ENCODE results near the gene ZDHHC7.

Gene ZDHHC7

DNA sequence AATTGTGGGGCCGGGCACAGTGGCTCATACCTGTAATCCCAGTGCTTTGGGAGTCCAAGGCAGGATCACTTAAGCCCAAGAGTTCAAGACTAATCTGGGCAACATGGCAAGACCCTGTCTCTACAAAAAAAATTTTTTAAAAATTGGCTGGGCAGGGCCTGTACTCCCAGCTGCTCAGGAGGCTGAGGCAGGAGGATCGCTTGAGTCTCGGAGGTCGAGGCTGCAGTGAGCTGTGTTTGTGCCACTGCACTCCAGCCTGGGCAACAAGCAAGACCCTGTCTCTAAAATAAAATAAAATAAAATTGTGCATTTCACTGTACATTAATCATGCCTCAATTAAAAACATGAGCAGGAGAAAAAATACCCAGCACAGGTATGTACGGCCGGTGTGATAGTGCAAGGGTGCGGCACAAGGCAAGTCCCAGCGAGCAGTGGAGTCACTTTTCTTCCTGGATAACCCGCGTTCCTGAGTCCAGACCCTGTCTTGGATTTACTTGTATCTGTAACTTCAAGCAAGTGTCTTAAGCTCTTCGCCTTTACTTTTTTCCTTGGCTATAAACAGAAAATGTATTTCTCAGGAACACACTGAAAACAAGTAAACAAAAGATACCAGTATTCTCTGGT lies 11.4 kb downstream of the ZDHHC7 start:
- in situ Hi-C loops (cut with HindIII; ENCODE audit: low sequenced_read_pairs) = no loop called here

DNA sequence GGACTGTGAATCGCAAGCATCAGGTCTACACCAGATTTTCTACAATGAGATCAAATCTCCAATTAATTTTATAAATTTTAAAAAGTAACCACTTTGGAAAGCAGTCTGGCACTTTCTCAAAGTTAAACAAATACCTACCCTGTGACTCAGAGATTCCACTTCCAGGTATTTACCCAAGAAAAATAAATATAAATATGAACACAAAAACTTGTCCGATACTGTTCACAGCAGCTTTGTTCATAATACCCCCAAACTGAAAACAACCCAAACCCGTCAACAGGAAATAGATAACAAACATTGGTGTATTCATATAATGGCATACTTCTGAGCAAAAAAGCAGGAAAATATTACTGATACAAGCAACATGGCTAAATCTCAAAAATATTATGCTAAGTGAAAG lies 12.1 kb downstream of the ZDHHC7 start:
- in situ Hi-C loops (cut with HindIII; ENCODE audit: low sequenced_read_pairs) = no loop called here

DNA sequence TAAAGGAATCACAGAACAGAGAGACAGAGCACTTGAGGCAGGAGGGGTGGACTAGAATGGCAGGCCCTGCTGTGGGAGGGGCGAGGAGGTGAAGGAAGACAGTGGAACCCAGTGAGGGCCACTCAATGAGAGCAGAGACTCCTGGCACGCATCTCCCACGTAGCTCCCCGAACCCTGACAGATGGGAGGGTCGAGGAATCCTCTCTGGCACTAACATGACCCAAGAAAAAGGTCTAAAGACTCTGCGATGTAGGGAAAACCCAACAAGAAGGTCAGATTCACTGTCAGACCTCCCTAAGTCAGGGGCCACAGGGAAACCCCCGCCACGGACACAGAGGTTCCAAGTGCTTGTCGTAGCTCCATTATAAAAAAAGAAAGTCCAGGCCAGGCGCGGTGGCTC lies 15.0 kb downstream of the ZDHHC7 start:
- in situ Hi-C loops (cut with HindIII; ENCODE audit: low sequenced_read_pairs) = no loop called here

DNA sequence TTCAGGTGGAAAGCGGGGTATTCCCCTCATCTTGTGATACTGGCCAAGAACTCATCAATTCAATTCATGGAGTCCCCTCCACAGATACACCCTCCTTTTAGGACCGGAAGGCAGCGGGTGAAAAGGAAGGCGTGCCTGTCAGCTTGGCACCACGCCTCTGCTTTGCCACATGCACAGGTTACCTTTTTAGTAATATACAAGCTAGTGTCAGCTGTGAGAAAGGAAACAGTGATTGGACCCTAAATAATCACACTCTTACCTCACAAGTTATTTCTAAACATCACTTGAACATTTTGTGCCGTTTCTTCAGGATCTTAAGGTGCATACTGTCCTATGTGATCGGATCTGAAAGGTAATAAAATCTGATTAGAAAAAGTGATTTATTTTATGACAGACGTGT lies 15.7 kb downstream of the ZDHHC7 start:
- in situ Hi-C loops (cut with HindIII; ENCODE audit: low sequenced_read_pairs) = no loop called here

DNA sequence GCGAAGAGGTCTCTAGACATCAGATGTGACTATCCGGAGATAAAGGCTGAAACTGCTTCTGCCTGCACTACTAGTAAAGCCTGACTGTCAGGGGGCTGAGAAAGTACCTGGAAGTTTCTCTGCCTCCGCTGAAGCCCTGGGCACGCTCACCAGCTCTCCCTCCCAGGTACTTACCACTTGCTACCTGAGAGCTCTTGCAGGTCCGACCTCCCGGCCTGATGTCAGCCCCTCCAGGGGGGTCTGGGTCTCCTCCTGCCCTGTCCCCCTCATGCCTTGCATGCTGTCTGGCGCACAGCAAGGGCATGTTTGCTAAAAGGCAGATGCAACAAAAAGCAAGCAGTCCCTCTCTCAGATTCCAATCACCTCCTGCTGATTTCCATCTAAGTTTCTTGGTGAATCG lies 17.4 kb downstream of the ZDHHC7 start:
- in situ Hi-C loops (cut with HindIII; ENCODE audit: low sequenced_read_pairs) = no loop called here

DNA sequence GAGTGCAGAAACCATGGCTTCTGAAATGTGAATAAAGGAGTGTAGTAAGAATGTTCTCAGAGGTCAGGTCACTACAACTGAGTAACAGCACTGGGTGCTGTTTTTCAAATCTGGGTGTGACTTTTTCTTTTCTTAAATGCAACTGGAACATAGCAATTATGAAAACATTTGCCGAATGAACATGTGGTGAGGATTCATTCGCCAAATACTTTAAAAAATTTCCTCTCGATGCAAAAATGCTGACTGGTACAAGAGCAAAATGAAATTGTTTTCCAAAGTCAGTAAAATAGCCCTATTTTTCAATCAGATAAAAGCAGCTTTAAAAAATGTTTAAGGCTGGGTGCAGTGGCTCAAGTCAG lies 18.6 kb downstream of the ZDHHC7 start:
- in situ Hi-C loops (cut with HindIII; ENCODE audit: low sequenced_read_pairs) = no loop called here

DNA sequence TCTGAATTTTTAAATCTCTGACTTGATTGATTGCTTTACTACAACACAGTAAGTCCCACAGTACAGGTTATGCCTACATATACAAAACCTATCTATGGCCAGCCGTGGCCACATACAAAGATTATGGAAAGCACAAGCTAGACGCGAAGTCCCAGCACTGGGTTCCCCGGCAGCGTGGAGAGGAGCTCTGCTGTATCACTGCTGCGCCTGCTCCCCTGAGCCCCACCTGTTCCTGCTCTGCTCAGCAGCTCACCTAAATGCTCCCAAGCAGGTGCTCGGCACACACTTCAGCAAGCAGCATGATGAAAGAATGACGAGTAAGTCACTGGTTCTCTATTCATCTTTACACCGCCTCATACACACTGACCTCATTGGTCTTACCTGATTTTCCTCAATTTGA lies 20.6 kb downstream of the ZDHHC7 start:
- in situ Hi-C loops (cut with HindIII; ENCODE audit: low sequenced_read_pairs) = no loop called here

DNA sequence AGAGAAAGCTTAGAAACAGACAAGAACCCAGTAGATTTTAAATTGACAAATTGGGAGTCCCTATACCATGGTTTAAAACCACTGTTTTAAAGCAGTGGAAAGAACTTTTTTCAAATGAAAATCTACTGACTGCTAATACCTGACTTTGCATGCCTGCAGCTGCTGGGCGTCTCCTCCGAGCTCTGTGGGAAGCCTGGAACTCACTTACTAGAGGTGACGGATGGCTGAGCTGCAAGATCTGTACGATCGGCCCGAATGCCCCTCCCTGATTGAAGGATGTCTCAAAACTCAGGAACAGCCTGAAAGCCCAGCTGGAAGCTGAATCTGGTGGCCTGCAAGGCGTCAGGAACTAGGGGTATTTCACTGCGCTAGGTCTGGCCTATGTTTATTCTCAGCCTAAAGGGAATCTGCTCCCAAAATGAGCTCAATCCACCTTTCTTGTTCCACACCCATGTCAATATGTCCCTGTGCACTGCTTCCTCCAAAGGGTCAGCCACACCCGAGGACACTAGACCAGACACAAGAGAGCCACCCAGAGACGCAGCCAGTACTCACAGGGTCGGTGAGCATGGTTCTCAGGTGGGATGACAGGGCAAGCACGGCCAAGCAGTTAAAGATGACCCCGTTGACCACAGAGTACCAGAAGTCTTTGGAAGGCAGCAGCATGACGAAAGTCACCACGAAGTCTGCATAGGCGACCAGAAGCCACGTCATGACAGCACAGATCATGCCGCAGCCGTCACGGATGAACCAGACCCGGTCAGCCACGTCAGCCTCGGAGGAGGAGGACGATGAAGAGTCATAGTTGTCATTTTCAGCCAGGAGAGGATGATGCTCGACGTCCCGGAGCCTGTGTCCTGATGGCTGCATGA lies 21.4 kb downstream of the ZDHHC7 start:
- in situ Hi-C loops (cut with HindIII; ENCODE audit: low sequenced_read_pairs) = no loop called here

DNA sequence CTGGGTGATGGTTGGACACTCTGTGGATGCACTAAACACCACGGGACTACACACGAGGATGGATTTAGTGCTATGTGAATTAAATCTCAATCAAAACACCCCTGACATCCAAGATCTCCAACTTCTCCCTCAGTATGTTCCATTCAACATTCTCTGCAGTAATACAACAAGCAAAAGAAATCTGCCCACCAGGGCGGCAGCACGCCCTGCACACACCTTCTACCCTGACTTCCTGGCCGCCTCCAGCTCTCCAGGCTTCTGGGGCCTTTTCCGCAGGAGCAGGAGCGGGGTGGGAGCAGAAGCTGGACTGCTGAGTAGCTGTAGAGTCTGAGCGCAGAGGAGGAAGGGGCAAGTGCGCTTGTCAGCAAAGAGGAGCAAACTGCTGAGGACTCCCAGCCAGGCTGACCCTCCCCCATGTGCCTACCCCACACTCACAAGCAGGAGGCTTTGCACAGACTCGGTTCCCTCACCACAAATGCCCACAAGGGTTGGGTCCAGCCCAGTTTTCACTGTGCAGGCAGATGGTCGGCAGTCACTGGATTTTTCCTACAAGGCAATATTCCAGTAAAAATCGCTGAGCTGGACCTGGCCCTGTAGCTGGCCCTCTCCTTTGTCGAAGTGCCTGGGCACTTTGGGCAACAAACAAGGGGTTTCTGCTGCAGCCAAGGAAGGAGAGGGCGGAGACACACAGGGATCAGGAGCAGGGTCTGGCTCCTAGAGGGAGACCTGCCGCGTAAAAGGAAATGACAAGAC lies 22.8 kb downstream of the ZDHHC7 start:
- in situ Hi-C loops (cut with HindIII; ENCODE audit: low sequenced_read_pairs) = no loop called here

DNA sequence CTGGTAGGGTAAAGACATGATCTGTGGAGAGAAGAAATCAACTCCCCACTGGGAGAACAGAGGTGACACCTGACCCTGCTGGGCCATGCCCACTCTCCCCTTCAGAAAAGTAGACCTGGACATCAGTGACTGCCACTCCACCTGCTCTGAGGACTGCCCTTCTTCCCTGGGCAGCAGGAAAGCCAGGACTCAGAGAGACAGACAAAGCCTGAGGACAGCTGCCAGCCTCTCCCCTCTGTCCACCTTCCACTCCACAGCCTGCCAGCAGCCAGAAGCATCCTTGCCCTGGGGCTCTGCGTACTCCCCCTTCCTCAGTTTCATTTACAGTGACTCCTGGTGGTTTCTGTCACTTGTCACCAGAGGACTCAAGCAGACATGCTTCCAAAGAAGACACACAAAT lies 24.5 kb downstream of the ZDHHC7 start:
- in situ Hi-C loops (cut with HindIII; ENCODE audit: low sequenced_read_pairs) = no loop called here

DNA sequence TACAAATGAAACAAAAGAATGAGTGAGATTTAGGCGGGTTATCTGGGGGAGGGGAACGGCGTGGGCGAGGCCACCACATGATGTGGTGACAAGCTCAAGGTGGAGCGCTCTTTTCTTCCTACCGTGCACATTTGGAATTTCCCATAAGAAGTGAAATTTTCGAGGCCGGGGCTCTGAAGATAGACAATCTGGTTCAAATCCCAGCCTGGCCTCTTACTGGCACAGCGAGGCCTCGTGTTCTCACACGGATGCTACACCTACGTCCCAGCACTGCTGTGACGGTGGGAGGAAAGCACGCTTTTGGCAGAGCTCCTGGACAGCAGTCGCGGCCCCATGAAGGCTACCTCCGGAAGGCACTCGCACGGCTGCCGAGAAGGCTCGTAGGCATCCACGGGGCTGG lies 25.2 kb downstream of the ZDHHC7 start:
- in situ Hi-C loops (cut with HindIII; ENCODE audit: low sequenced_read_pairs) = no loop called here

DNA sequence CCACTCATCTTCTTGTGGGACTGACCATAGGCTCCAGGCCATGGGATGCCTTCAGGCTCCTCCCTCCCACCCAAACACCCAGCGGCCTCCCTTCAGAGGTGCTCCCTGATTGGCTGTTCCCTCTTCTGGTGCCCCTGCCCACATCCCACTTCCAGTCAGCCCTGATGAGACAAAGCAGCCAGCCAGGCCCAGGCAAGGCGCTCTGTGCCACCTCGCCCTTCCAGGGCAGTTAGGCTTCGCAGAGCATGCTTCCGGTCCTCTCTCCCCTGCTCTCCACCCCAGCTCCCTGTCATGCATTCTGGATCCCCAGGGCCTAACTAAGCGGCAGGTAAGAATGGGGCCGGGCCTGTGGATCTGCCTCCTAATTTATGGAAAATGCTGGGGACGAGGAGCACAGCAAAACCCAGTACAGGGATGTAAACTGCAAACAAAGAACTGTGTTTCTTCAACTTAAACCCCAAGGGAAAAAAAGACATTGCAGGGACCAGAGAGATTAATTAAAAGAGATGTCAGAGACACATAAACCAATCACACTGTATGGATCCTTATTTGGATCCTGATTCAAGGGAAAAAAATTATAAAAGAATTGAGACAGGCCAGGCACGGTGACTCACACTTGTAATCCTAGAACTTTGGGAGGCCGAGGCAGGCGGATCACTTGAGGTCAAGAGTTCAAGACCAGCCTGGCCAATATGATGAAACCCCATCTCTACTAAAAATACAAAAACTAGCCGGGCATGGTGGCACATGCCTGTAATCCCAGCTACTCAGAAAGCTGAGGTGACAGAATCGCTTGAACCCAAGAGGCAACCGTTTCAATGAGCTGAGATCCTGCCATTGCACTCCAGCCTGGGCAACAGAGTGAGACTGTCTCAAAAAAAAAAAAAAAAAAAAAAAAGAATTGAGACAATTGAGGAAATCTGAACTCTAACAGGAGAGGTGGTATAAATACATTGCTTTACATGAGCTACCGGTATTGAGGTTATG lies 26.0 kb downstream of the ZDHHC7 start:
- in situ Hi-C loops (cut with HindIII; ENCODE audit: low sequenced_read_pairs) = no loop called here

DNA sequence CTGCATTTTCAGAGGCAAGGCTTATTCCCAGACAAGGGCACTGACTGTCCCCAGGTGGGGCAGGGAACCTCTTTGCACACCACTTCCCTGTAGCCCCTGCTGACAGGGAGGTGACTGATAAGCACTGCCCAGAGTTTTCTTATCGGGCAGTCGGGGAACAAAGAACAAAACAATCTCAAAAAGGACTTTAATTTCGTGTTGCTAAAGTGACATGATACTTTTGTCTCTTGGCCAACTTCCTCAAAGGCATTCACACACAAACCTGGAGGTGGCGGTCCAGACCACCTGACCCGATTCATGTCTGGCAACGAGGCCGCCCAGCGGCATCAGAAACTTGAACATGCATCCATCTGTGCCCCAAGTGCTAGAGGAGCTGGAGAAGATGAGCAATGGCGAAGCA lies 28.9 kb downstream of the ZDHHC7 start:
- in situ Hi-C loops (cut with HindIII; ENCODE audit: low sequenced_read_pairs) = no loop called here

DNA sequence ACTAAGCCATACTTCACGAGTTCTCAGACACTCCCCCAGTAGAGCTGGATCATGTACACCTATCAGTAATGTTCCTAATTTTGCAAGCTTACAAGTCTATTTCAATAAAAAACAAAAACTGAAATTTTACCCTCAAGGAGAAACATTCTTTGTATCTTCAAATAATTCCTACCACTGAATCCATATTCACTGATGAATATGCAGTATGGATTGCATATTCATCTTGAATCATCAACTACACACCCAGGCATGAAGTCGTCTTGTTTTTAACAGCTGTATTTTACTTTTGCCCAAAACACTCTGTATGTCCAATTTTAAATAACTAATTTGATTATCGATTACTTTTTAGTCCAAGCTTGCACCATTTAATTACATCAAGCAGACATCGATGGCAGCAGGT lies 31.8 kb downstream of the ZDHHC7 start:
- in situ Hi-C loops (cut with HindIII; ENCODE audit: low sequenced_read_pairs) = loop anchor here (10.0 kb wide), 2 partner anchors 215 to 245 kb away; no protein-coding TSS in a partner anchor

DNA sequence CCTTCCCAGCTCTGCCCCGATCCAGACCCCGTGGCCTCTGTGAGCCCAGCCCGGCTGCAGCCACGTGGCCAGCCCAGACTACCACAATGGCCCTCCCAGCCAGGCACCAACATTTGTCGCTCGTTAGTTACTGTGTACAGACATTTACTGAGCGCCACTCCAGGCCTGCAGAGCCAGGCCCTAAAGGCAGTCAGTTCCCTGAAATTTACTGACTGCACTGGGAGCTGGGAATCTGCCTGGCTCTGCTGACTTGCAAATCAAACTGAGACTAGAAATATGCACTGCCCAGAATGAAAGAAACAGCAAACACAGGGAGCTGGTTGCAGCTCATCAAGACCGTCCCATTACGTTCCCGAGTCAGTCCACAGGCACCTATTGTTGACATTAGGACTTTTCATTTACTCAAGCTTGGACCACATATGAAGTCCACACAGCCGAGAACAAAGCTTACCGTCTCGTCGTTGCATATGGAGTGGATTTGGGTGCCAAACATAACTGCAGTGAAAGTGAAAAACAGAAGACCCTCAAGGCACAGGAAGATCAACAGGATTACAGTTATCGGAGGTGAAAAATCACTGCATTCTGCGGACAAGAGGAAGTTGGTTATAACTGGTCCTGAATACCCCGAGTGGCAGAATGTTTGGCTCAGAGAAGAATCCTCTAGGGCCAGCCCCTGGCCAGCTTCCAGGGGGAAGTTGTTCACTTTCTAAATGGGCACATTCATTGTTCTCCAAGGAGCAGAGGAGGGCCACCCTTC lies 34.5 kb downstream of the ZDHHC7 start:
- in situ Hi-C loops (cut with HindIII; ENCODE audit: low sequenced_read_pairs) = loop anchor here (10.0 kb wide), 2 partner anchors 212 to 242 kb away; no protein-coding TSS in a partner anchor

DNA sequence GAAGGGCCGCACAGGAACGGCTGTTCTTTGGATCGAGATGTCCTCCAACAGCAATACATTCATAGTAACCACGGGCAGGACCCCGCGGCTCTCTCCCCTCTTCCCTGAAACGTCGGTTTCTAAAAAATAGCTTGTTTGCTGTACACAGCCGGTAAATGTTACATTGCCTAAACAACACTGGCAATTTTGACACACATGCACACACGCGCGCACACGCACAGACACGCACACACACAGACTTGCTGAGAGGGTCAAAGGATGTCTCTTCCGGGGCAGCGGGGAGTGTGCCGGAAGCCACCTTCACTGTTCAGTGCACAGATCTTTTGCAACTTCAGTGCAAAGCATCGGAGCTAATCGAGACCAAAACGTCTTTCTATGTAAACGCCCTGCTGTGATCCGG lies 35.8 kb downstream of the ZDHHC7 start:
- in situ Hi-C loops (cut with HindIII; ENCODE audit: low sequenced_read_pairs) = loop anchor here (10.0 kb wide), 2 partner anchors 211 to 241 kb away; no protein-coding TSS in a partner anchor

DNA sequence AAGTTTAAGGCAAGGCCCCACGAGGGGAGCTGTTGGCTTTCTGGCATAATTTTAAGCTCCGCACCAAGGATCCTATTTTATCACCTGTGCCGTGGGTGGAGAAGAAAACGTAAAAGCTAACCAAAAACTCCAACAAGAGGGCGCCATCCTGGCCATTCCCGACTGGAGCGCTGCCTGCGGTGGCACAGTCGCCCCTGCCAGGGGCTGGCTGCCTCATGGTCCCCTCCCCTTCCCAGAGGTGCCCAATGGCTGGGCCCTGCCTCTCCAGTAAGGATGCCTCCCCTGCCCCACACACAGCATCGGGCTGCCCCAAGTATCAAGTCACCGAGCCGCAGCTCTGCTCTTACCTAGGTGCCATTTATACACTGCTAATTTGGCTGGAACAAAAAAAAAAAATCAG lies 36.3 kb downstream of the ZDHHC7 start:
- in situ Hi-C loops (cut with HindIII; ENCODE audit: low sequenced_read_pairs) = loop anchor here (10.0 kb wide), 2 partner anchors 210 to 240 kb away; no protein-coding TSS in a partner anchor

DNA sequence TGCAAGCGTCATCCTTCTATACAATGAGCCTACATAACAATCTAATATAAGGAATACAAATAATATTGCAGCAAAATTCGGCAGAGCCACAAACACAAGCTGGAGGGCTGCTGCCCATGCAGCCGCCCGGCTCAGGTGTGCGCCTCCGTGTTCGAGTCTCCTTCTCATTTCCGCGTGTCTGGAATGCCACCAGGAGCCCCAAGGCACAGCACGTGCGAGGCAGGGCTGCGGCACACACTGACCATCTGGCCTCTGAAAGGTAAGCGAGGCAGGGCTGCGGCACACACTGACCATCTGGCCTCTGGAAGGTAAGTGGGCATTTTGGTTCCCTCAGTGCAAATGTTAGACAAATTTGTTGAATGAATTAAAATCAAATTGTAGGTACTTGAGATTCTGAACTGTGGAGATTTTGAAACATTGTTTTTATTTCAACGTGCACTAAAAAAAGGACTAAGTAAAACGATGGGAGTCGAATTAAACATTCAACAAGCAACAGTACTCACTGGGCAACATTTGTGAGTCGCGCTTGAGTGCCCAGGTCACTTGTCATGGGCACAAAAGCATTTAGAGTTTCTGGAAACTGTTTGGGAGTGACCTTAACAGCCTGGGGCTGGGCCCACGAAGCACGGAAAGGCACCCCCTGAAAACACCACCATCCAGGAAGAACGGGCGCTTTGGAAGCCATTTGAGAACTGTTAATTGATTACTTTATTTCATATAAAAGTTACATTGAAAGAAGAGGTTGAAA lies 37.4 kb downstream of the ZDHHC7 start:
- in situ Hi-C loops (cut with HindIII; ENCODE audit: low sequenced_read_pairs) = loop anchor here (10.0 kb wide), 2 partner anchors 209 to 239 kb away; no protein-coding TSS in a partner anchor

DNA sequence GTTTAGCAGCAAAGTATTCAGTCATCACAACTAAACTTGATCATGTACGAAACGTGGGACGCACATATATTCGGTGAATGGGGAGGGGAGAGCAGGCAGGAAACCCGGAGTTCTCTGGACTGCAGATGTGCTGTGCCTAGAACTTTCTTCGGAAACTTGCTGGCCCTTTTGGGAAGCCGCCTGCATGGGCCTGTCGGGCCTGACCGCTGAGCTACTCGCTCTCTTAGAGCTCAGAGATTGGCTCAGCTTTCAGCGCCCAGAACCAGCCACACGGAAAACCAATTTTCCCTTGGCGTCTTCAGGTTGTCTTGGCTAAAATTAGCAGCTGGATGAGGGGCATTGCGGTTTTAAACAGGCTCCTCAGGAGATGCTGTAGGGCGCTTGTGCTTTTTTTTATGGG lies 38.1 kb downstream of the ZDHHC7 start:
- in situ Hi-C loops (cut with HindIII; ENCODE audit: low sequenced_read_pairs) = loop anchor here (10.0 kb wide), 2 partner anchors 208 to 238 kb away; no protein-coding TSS in a partner anchor
